HG02970 (cell line): ENCODE results near the gene POLR1C.
"Not testable (repeated sequence)": the region's sequence is repeated elsewhere in the genome, so short reads cannot be mapped to it uniquely, and the experiment has no call there.

Experiments used
- ATAC-seq: cut with Tn5 transposase; IDR thresholded peaks from one replicate; pipeline ENCODE4 v1.9.1; 2021; ENCODE audit warnings: mild to moderate bottlenecking, moderate library complexity, moderate number of reproducible peaks; ENCODE audit not compliant: unreplicated experiment, low FRiP score

The POLR1C gene

GRCh38 chr6:43508481-43509141 is 8.3 kb upstream of the POLR1C start:
- ATAC-seq, result no peak

GRCh38 chr6:43509142-43509983 is 7.5 kb upstream of the POLR1C start:
- ATAC-seq, result no peak

GRCh38 chr6:43509984-43510826 is 6.7 kb upstream of the POLR1C start, which contains the start of gene LRRC73:
Gene LRRC73 (minus strand): TSS chr6:43510346. CDS start chr6:43509785, 561 bp downstream.
- no peak for ATAC-seq

GRCh38 chr6:43510827-43511163 is 6.1 kb upstream of the POLR1C start:
- no peak for ATAC-seq

- no peak for ATAC-seq
Measured at GRCh38 chr6:43511824-43512415, 5.0 kb upstream of the POLR1C start.

DNA sequence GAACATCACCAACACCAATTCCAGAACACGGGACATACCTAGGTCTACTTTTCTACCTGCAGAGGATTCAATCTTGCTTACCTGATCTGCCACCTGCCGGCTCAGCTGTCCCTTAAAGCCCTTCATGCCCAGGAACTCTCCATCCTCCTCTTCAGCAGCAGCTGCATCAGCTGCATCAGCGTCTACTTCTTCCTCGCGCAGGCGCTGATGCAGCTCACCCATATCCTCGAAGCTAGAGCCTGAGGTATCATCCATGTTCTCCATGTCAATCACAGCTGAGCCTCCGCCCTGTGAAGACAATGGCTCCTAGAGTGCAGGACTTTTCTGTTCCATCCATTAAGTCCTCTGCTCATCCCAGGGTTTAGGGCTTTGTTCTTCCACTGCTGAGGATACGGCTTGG is 1.1 kb upstream of the POLR1C start:
- ATAC-seq, result no peak

DNA sequence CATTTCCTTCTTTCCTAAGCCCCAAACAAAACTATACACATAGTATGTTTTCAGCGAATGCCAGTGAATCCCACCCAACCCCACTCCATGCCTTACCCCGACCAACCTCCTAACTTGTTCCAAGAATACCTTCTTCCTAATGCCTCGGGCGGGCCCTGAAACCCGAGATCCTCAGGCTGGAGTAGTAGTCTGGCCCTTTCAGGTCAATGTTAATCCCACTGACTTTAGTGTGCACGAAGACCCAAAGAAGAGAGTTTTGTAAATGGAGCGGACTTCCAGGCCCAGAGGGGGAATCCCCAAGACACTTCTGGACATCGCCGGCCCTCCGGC is 557 bp upstream of the POLR1C start:
- ATAC-seq, result no peak

DNA sequence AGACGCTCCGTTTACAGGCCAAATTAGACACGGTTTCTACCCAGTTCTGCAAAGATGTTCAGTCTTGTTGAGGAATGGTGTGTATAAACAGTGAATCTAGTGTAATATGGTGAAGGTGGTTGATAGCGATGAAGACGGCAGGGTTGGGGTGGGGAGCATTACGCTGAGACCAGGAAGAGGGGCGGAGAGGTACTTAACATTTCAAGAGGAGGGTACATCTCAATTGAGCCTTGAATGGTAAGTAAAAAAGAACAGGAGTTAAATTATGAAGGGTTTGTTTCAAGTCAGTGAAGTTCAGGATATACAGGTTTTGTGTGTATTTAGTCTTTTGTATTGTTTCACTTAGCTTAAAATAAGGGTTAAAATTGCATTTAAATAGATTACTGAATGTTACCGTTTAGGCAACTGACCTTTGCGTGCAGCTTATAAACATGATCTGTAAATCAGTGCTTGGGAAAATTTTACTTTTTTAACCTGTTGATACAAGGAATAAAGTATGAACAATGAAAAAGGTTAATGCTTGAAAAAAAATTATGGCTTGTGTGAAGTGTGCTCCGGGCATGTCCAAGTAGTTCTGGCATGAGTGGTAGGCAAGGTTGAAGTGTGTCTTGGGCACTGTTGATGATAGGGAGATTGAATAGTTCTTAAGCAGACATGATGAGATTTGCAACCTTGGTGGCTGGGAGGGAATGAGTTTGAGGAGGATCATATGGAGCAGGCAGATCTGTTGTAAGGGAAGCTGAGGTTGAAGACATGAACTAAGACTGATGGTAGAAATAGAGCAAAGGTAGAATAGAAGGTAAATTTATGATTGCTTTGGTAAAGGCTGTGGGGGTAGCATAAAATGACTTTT is 842 bp downstream of the POLR1C start:
- no peak for ATAC-seq

DNA sequence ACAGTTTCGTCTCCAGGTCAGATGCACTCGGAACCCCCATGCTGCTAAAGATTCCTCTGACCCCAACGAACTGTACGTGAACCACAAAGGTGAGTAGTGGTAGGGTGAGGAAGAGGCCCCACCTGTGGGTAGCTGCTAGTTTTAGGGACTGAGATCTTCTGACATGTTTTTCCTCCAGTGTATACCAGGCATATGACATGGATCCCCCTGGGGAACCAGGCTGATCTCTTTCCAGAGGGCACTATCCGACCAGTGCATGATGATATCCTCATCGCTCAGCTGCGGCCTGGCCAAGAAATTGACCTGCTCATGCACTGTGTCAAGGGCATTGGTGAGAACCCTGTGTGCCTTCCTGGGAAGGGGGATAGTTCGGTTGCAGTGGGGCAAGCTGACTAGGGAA is 3.2 kb downstream of the POLR1C start:
- no peak for ATAC-seq

- no peak for ATAC-seq
Measured at GRCh38 chr6:43521836-43522235, 4.9 kb downstream of the POLR1C start.

GRCh38 chr6:43522547-43523261 is 5.8 kb downstream of the POLR1C start:
- no peak for ATAC-seq

DNA sequence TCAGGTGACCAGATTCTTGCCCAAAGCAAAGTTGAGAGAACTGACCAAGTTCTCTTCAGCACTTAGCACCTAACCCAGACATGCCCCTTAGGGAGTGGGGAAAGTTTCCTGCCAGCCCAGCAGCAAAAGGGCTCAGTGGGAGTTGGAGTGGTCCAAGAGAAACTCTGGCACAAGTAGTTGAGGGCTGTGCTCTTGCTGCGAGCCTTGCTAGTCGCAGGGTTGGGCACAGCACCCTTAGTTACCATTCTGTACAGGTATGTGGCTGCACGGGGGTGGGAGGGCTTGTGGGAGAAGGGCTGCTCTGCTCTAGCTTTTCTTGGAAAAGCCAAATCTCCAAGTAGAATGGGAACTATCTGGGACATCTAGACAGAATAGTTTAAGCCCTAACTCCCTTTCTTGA is 6.4 kb downstream of the POLR1C start:
- ATAC-seq, result no peak

DNA sequence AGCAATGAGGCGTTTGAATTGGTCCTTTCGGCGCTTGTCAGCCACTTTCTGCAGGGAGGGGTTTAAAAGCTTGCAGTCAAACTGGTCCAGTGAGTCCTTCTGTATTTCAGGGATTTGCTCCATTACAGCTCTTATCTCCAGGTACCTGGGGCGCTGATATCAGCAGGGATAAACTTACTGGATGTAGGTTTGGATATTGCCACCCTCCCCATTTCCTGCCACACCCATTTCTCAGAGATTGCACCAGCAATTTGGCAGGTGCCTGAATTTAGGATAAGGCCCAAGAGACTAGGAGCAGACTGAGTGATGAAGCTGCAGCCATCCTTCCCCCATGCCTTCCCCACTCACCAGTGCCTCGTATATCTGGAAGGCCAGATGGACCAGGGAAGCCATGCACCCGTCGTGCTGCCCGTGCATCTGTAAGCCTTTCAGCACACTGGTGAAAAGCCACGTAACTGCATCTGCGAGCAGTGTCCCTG is 7.6 kb downstream of the POLR1C start:
- ATAC-seq, result no peak

GRCh38 chr6:43532201-43532600 is 15.3 kb downstream of the POLR1C start:
- no peak for ATAC-seq

DNA sequence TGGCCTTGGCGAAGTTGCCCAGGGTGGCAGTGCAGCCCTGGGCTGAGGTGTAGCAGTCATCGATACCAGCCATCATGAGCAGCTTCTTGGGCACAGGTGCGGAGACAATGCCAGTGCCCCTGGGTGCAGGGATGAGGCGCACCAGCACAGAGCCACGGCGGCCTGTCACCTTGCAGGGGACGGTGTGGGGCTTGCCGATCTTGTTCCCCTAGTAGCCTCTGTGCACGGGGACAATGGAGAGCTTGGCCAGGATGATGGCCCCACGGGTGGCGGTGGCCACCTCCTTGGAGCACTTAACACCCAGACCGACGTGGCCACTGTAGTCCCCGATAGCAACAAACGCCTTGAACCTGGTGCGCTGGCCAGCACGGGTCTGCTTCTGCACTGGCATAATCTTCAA is 22.1 kb downstream of the POLR1C start:
- not testable (repeated sequence) for ATAC-seq

GRCh38 chr6:43539409-43539808 is 22.5 kb downstream of the POLR1C start:
- not testable (repeated sequence) for ATAC-seq

DNA sequence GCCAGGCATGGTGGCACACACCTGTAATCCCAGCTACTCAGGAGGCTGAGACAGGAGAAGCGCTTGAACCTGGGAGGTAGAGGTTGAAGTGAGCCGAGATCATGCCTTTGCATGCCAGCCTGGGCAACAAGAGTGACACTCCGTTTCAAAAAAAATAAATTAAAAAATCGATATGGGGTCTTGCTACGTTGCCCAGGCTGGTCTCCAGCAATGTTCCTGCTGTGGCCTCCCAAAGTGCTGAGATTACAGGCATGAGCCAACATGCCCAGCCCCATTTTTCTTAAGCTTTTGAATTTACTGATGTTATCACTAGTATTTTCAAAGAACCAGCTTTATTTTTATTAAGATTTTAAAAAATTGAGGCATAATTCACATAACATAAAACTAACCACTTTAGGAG is 23.6 kb downstream of the POLR1C start:
- no peak for ATAC-seq

DNA sequence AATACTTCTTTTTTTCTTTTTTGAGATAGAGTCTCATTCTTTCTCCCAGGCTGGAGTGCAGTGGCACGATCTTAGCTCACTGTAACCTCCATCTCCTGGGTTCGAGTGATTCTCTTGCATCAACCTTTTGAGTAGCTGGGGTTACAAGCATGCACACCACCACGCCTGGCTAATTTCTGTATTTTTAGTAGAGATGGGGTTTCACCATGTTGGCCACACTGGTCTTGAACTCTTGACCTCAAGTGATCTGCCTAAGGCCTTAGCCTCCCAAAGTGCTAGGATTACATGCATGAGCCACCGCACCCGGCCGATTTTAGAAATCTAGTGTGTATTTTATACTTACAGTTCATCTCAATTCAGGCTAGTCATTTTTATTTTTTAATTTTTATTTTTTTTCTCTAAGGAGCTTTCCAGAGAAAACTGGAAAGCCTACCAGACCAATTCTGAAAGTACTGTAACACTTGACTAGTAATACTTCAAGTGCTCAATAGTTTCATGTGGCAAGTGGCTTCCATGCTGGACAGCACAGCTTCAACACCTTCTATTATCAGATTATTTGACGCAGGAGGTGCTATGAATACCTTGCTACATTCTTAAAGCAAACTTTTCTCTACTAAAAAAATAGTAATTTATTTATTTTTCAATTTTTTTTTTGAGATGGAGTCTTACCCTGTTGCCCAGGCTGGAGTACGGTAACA is 25.0 kb downstream of the POLR1C start:
- ATAC-seq, result no peak

DNA sequence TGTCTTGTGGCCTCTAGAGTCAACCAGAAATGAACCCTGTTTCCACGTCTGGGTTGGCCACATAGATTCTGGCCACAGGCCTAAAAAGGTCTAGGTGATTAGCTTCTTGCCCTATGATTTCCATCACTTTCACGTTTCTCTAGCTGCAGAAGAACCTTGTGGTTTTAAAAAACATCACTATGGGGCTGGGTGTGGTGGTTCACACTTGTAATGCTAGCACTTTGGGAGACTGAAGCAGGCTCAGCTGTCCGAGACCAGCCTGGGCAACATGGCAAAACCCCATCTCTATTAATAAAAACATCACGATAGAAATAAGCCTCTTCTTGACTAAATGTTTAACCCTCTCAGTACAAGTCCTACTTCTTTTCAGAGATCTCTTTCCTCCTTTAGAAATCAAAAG is 27.6 kb downstream of the POLR1C start:
- no peak for ATAC-seq
